IPS-20b (cell line): ENCODE measurements around the gene FREM1.
A peak's percentile ranks its signal among the peaks of the same experiment; 100 is the strongest.

Source experiments
- H3K27ac ChIP-seq: one replicate; pipeline ENCODE4 v1.5.1; 2013; ENCODE audit warnings: low read length
- H3K27me3 ChIP-seq: 2 replicates; pipeline ENCODE4 v1.6.1; 2013; ENCODE audit warnings: mild to moderate bottlenecking, low read length, inconsistent platforms; ENCODE audit not compliant: insufficient read depth
- H3K36me3 ChIP-seq: 2 replicates; pipeline ENCODE4 v1.6.1; 2013; ENCODE audit warnings: low read depth, mild to moderate bottlenecking, inconsistent platforms, low read length, moderate library complexity; ENCODE audit not compliant: insufficient read depth
- H3K4me1 ChIP-seq: 2 replicates; pipeline ENCODE4 v1.6.1; 2013; ENCODE audit warnings: mild to moderate bottlenecking, control low read depth, inconsistent platforms, low read length, moderate library complexity; ENCODE audit not compliant: insufficient read depth
- H3K4me3 ChIP-seq: 2 replicates; pipeline ENCODE4 v1.5.1; 2013; ENCODE audit warnings: mild to moderate bottlenecking, low read length, inconsistent platforms
- H3K9ac ChIP-seq: 2 replicates; pipeline ENCODE4 v1.6.1; 2013; ENCODE audit warnings: low read depth, mild to moderate bottlenecking, inconsistent platforms, low read length, moderate library complexity
- H3K9me3 ChIP-seq: 2 replicates; pipeline ENCODE4 v1.6.1; 2013; ENCODE audit warnings: mild to moderate bottlenecking, low read depth, low read length, inconsistent platforms; ENCODE audit not compliant: insufficient read depth

The FREM1 gene

DNA sequence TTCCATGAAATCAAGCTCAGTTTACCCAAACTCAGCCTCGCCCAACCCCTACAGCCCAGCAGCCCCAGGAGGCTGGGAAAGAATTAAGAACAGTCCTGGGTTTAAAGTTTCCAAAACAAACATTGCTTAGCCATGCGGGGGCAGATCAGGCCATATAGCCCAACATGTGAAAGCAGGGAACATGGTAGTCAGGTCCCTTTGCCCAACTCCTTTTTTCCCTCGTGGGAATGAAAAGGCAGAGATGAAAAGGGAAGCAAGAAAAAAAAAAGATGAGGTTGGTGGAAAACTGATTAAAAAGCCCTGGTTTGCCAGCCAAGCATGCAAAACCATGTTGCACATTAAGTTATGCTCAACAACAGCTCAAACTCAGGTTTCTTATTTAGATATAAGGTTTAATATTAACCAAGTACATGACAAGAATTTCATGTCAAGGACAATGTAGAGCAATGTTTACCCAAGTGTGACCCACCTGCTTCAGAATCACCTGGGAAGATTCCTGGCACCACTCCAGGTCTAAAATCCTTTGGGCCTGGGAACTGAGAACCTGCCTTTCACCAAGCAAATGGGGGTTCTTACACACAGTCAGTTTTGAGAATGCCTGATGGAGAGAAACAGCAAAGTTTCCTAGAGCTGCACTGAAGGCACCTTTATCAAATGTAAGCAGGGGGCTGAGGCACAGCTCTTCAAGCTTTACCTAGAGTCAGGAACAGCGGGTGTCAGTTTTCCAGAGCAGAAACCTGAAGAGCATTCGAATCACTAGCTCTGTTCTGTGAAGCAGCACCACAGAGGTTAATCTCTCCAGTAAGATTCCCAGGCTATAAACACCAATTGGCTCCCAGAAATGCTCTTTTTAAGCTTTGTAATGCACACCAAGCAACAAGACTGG is 1.7 kb downstream of the FREM1 start:
- H3K4me1 ChIP-seq, result peaks cover 41% of the 10 kb centered on the region; the same call in 1 of the 2 replicates
- peak overlapping the region; percentile 60 for H3K4me3 ChIP-seq
- H3K9ac ChIP-seq, result peak overlapping the region; percentile 70; the same call in 1 of the 2 replicates
- H3K36me3 ChIP-seq, result no peaks in the 10 kb centered on the region
- H3K27ac ChIP-seq, result no peak overlapping the region
- H3K27me3 ChIP-seq, result no peaks in the 10 kb centered on the region
- no peaks in the 10 kb centered on the region for H3K9me3 ChIP-seq

DNA sequence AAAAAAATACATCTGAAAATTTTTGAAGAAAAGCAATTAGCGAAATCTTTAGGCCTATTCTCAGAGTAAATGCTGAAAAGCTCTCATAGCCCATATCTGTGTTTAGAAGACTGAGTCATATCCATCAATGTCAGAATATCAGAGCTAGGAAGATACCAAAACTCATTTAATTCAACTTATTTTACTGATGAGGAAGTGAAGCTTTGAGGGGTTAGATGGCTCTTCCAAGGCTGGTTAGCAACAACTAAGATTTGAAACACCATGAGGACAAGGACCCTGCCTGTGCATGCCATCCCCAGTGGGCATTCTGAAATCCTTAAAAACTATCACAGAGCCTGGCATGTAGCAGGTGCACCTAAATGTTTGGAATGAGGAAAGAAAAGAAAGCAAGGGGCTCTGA is 2.5 kb downstream of the FREM1 start:
- no peaks in the 10 kb centered on the region for H3K27me3 ChIP-seq
- no peaks in the 10 kb centered on the region for H3K36me3 ChIP-seq
- H3K27ac ChIP-seq, result no peak overlapping the region
- no peaks in the 10 kb centered on the region for H3K9me3 ChIP-seq
- no peak overlapping the region for H3K9ac ChIP-seq
- H3K4me1 ChIP-seq, result peaks cover 41% of the 10 kb centered on the region; the same call in 1 of the 2 replicates
- H3K4me3 ChIP-seq, result peak overlapping the region; percentile 12

DNA sequence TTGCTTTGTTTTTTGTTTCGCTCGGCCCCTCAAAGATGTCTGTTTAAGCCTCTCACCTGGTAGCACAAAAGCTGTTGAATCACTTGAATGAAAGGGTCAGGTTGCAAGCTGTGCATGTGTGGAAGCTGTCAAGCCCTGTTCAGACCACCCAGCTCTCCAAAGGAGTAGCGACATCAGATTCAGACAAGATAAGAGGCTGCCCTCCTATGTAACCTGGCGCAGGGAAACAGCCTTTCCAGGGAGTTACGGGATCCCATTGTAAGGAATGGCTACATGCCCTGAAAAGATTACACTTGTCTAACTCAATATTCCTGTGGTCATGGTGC is 2.9 kb downstream of the FREM1 start:
- no peaks in the 10 kb centered on the region for H3K36me3 ChIP-seq
- H3K27ac ChIP-seq, result no peak overlapping the region
- peak overlapping the region; percentile 38; the same call in 1 of the 2 replicates for H3K9ac ChIP-seq
- peak overlapping the region; percentile 12 for H3K4me3 ChIP-seq
- no peaks in the 10 kb centered on the region for H3K27me3 ChIP-seq
- H3K9me3 ChIP-seq, result no peaks in the 10 kb centered on the region
- peaks cover 43% of the 10 kb centered on the region; the same call in 1 of the 2 replicates for H3K4me1 ChIP-seq

DNA sequence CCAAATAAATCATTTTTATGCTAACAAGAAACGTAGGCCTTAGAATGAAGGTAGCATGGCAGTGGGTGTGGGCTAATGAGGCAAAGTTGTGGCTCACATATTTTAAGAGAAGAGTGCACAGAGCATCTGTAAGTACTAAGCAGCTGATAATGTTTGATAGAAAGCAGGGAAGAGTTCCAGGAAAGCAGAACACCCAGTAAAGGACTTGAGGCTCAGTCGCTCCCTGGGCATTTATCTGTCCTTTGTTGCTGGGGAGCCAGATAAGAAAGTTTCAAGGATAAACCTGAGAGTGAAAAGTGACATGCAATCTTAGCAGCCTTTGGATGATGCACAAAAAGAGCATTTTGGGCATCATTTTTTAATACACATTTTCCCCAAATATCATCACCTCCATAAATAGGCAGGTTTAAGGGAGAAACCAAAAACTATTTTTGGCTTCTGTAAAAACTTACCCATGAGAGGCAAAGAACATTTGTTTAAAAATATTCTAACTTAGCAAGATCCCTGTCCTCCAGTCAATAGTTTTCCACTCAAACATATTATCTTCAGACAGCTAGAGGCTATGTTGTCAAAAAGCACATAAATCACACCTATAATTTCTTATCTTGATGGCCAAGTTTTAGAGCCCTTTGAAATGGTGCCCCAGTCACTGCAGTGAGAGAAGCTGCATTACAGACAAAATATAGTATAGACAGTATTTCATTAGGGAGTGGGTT is 3.4 kb downstream of the FREM1 start:
- Histone ChIP-seq H3K4me3 (peak overlapping the region; percentile 2; the same call in 1 of the 2 replicates), H3K27ac (no peak overlapping the region), H3K9me3 (no peaks in the 10 kb centered on the region), H3K9ac (peak overlapping the region; percentile 38; the same call in 1 of the 2 replicates), H3K27me3 (no peaks in the 10 kb centered on the region), H3K36me3 (no peaks in the 10 kb centered on the region), H3K4me1 (peaks cover 47% of the 10 kb centered on the region; the same call in 1 of the 2 replicates)

DNA sequence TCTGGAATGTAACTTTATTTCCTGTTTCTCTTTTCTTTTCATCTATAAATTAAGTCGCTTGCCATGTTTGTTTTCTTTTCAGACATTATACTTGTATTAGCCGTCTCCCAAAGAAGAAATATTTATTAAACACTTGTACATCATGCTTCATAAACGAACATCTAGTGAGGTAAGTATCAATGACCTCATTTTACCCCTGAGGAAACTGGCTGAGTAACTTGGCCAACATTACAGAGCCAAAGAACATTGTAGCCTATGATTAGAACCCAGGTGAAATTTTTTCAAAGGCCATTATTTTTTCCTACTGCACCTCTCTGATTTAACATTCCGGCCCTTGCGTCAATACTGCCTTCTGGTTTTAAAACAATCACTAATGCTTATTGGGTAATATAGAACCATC is 4.2 kb downstream of the FREM1 start:
- H3K9ac ChIP-seq, result no peak overlapping the region
- H3K27ac ChIP-seq, result no peak overlapping the region
- H3K27me3 ChIP-seq, result no peaks in the 10 kb centered on the region
- no peaks in the 10 kb centered on the region for H3K9me3 ChIP-seq
- H3K36me3 ChIP-seq, result no peaks in the 10 kb centered on the region
- peaks cover 47% of the 10 kb centered on the region; the same call in 1 of the 2 replicates for H3K4me1 ChIP-seq
- H3K4me3 ChIP-seq, result no peak overlapping the region

DNA sequence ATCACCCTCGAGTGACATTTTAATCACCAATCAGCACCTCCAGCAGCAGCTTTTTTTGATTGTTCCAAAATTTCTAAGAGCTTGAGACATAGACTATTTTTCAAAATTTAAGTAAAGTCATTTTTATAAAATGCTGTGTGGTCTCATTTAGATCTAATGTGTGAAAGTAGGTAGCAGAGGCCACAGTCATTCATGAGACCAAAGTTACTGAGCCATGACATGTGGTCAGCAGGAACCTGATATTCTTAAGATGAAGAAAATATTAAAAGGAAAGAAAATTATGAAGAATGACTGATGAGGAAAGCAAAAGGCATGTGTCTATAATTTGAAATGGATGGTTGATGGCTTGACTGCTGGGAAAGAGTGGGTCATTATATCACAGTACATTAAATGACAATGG is 7.2 kb downstream of the FREM1 start:
- H3K4me3 ChIP-seq, result no peak overlapping the region
- no peak overlapping the region for H3K27ac ChIP-seq
- peaks cover 23% of the 10 kb centered on the region; the same call in 1 of the 2 replicates for H3K4me1 ChIP-seq
- H3K9me3 ChIP-seq, result no peaks in the 10 kb centered on the region
- no peaks in the 10 kb centered on the region for H3K27me3 ChIP-seq
- H3K9ac ChIP-seq, result no peak overlapping the region
- H3K36me3 ChIP-seq, result no peaks in the 10 kb centered on the region

DNA sequence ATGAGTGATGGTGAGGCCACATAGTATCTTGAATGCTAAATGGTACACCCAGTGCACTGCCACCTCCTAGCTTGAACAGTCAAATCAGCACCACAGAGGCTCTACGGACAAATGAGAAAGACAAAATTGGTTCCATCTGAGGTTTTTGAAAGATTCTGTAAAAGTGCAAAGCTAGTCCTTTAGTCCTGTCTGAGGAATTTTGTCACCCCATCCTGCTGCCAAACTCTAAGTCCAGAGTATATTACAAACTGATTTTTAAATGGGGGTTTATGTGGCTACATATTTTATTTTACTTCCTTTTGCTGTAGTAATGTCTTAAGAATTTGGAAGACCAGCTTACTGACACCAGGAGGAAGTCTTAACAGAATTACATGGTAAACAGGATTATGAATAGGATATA is 7.7 kb downstream of the FREM1 start:
- Histone ChIP-seq H3K9ac (no peak overlapping the region), H3K36me3 (no peaks in the 10 kb centered on the region), H3K4me1 (peaks cover 19% of the 10 kb centered on the region; the same call in 1 of the 2 replicates), H3K4me3 (no peak overlapping the region), H3K27ac (no peak overlapping the region), H3K27me3 (no peaks in the 10 kb centered on the region), H3K9me3 (no peaks in the 10 kb centered on the region)

DNA sequence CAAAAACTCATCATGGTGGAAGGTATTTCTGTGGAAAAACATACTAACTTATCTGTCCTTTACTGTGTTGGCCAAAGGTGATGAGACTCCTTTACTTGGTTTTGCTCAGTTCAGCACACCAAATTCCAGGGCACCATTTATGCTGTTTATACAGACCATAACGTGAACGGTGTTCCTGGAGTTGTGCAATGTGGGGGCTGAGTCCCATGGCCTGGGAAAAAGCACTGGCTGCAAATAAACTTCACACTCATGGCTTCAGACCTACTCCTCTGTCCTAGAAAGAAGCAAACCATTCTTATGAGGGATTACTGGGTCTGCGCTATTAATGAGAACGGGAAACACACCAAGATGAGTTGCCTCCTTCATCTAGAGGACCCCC is 10.4 kb downstream of the FREM1 start:
- Histone ChIP-seq H3K36me3 (no peaks in the 10 kb centered on the region), H3K9ac (no peak overlapping the region), H3K27me3 (no peaks in the 10 kb centered on the region), H3K27ac (no peak overlapping the region), H3K4me3 (no peak overlapping the region), H3K4me1 (peaks cover 11% of the 10 kb centered on the region; the same call in 1 of the 2 replicates), H3K9me3 (peaks cover 2% of the 10 kb centered on the region; the same call in 1 of the 2 replicates)

DNA sequence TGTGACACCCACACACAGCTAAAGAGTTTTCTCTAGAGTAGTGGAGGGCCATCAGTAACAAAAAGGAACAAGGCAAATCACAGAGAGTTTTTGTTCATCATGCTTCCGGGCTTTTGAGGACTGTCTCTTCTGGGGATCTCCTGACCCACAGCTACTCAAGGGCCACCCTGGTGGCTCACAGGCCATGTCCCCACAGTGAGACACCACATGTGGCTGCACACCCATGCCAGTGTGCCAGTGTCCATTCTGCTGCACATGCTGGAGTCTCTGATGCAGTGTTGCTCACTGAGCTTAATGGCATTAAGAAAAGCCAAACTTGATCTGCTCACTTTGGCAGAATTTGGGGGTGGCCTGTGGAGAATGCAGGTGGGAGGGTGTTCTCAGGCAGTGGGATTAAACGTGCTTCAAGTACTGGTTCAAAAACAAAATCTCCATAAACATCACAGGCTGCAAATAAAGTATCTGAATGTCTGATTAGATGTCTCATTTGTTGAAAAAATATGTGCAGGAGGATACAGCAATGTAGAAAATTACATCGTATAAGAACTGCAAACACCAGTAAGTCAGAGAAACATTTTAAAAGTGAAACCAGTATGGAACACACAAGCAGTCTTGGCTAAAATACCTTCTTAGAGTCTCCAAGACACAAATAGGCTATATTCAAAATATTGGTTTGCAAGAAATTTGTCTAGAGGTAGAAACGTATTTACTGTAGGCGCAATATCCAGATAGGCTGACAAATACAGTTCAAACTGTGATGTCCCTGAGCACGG is 11.0 kb downstream of the FREM1 start:
- Histone ChIP-seq H3K36me3 (no peaks in the 10 kb centered on the region), H3K27me3 (no peaks in the 10 kb centered on the region), H3K4me3 (no peak overlapping the region), H3K27ac (no peak overlapping the region), H3K4me1 (peaks cover 11% of the 10 kb centered on the region; the same call in 1 of the 2 replicates), H3K9ac (no peak overlapping the region), H3K9me3 (peaks cover 7% of the 10 kb centered on the region; the same call in 1 of the 2 replicates)

DNA sequence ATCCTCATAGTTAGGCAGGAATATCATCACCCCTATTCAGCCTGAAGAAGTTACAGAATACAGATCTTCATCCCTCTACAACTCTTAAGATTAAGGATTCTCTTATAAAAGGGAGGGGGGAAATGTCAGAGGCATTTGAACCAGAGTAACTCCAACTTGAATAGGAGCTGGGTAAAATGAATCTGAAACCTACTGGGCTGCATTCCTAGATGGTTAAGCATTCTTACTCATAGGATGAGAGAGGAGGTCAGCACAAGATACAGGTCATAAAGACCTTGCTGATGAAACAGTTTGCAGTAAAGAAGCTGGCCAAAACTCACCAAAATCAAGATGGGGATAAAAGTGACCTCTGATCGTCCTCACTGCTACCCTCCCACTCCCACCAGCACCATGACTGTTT is 14.4 kb downstream of the FREM1 start:
- Histone ChIP-seq H3K9me3 (peaks cover 9% of the 10 kb centered on the region; the same call in 1 of the 2 replicates), H3K4me3 (no peak overlapping the region), H3K36me3 (no peaks in the 10 kb centered on the region), H3K9ac (no peak overlapping the region), H3K27ac (no peak overlapping the region), H3K4me1 (peaks cover 6% of the 10 kb centered on the region; the same call in 1 of the 2 replicates), H3K27me3 (no peaks in the 10 kb centered on the region)

DNA sequence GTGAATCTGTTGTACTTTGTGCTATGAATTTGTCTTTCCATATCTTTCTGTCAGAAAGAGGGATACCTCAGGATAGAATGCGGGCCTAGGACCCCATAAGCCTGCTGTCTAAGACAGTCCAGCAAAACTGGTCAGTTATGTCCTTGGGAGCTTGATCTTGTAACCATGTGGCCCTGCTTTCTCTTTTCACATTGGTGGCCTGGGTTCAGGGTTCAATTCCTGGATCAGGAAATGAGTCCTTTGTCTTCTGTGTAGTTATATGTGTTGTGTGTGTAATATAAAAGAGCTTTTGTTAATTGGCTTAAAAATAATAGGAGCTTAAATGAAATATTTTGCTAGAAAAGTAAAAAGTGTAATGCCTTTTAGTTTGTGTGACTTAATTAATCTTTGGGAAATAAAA is 16.9 kb downstream of the FREM1 start:
- no peaks in the 10 kb centered on the region for H3K36me3 ChIP-seq
- H3K27ac ChIP-seq, result no peak overlapping the region
- peaks cover 9% of the 10 kb centered on the region; the same call in 1 of the 2 replicates for H3K9me3 ChIP-seq
- H3K27me3 ChIP-seq, result no peaks in the 10 kb centered on the region
- no peak overlapping the region for H3K4me3 ChIP-seq
- H3K9ac ChIP-seq, result no peak overlapping the region
- peaks cover 22% of the 10 kb centered on the region for H3K4me1 ChIP-seq
